G401 (cell line): ENCODE measurements around the gene NLRP8. TPM values are rescaled to one million over a fixed set of nuclear protein-coding genes. Genes with fewer than 3 reads are reported as not detected.
"Not testable (repeated sequence)": the region's sequence is repeated elsewhere in the genome, so short reads cannot be mapped to it uniquely, and the experiment has no call there.

ENCODE experiments used
- DNase-seq: peaks from one replicate; pipeline ENCODE4 v3.0.0-alpha.2; 2015; ENCODE audit warnings: low spot score
- in situ Hi-C: cut with HindIII; loops from 2 replicates; pipeline ENCODE4 v1.10.0; 2016; ENCODE audit warnings: low sequenced_read_pairs, mixed read lengths
- total RNA-seq: library from RNA; depleted of rRNA; stranded (reverse); fragments of >200 nt; shearing (Covaris generic); gene quantifications from 2 replicates; pipeline ENCODE4 v1.2.3, GENCODE V29; 2014; rRNA removed

Gene NLRP8
- total RNA-seq, 1 experiment from 2014 or later, result not detected

DNA sequence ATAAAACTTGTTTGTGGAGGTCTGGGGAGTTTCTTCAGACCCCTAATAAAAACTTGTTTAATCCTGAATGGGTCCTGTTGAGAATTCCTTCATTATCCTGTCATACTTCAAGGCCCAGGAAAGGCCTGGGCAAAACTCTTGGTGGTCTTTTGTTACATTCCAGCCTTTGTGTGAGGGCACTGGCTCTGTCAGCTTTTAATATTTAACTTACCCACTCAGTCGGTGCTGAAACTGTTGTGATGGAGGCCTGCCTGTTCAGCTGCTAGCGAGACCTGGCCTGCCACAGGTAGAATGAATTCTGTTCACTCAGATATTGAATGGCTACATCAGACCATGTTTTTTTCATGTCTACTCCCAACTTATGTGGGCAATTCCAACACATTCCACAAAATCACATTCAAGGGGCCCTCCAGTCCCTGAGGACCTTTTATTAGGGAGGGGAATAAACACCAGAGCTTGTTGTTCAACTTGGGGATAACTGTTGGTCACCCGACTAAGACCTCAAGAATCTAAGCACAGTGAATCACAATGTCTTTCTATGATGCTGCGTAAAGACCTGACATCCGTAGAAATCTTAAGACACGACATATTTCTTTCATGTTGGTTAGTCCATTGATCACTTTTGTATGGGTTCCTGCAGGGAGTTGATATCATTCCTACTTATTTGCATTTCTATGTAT is 12.5 kb downstream of the NLRP8 start:
- in situ Hi-C loops, result no loop called here
- no peak for DNase-seq

DNA sequence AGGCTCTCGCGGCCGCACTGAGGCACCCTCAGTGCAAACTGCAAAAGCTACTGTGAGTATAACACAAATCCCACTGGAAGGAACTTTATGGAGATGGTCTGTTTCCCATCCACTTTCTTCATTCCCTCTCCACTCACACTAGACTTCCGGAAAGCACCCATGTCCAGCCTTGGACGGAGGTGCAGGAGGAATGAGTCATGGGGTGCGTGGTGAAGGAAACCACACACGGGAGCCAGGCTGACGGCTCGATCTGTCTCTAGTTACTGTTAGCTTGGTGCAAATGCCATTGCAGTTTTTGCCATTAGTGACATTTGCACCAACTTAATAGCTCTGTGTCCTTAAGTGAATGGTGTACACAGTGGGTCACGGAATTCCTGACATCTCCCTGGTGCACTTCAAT is 14.6 kb downstream of the NLRP8 start:
- in situ Hi-C loops, result no loop called here
- DNase-seq, result no peak

DNA sequence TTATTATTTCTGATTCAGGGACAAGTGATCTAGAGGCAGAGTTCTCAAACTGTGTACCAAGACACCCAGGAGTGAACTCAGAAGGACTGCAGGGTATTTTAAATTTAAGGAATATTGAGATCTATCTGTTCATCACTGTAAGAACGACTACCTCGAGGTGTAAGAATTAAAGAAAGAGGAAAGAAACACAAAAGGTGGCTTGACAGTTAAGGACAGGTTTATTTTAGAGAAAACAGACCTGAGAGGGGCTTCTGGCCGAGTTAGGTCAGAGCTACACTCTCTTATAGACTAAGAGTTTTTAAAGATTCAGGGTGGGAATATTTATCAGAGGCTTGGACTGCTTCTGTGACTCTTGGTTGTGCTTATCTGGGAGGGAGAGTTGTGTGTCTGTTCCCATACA is 26.4 kb downstream of the NLRP8 start:
- no peak for DNase-seq
- in situ Hi-C loops, result no loop called here

DNA sequence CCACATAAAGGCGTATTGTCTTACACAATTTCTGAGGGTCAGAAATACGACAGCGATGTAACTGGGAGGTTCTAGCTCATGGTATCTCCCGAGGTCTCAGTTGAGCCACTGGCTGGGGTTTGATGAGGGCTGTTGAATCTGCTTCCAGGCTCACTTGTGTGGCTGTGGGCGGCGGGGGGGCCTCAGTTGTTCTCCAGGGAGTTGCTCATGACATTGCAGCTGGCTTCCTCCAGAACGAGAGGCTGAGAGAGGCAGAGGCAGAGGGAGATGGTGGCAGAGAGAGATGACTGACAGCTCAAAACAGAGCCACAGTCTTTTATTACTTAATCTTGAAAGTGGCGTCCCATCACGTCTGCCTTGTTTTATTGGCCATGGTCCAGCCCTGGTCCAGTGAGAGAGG is 32.8 kb downstream of the NLRP8 start:
- in situ Hi-C loops, result no loop called here
- no peak for DNase-seq

DNA sequence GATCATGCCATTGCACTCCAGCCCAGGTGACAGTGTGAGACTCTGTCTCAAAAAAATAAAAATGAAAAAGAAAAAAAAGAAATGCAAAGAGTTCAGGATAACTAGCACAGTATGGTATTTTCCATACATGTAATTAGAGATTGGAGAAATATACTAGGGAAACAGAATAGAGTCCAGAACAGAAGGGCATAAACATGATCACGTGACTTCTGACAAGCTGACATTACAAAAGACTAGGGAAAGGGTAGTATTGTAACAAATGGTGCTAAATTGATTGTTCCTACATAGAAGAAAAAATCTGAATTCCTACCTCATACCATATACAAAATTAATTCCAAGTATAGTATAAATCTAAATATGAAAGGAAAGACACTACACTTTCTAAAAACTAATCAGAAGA is 37.6 kb downstream of the NLRP8 start:
- in situ Hi-C loops, result no loop called here
- no peak for DNase-seq

DNA sequence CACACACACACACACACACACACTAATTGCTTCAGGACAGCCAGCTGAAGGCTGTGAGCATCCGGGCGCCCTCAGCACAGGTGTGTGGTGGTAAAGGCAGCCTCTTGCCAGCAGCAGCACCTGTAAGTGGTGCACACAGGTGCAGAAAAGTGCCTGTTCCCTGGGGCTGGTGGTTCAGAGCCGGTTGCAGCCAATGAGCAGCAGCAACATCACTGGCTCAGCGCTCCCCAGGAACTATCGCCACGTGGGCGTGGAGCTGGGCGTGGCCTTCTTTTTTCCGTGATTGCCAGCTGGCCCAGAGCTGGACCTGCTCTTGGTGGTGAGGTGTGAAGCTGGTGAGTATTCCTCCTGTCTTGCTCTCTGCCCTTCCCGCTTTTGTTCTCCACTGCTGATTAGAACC is 38.9 kb downstream of the NLRP8 start, which contains the start of gene NLRP5:
Gene NLRP5, plus strand, starts transcription at position 289 of the 400 bp plus-strand sequence.
- in situ Hi-C loops, result no loop called here
- DNase-seq, result no peak

DNA sequence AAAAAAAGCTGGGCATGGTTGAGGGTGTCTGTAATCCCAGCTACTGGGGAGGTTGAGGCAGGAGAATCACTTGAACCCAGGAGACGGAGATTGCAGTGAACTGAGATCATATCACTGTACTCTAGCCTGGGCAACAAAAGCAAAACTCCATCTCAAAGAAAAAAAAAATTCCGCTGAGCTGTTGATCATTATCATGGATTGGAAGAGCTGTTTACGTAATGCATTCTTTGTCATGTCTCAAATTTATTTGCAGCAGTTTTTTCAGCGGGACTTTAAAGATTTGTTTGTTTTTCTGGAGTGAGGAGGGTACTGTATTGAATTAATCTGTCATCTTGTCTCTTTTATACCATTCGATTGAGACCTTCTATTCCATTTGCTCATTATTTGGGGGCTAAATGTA is 43.2 kb downstream of the NLRP8 start:
- in situ Hi-C loops, result no loop called here
- DNase-seq, result no peak

DNA sequence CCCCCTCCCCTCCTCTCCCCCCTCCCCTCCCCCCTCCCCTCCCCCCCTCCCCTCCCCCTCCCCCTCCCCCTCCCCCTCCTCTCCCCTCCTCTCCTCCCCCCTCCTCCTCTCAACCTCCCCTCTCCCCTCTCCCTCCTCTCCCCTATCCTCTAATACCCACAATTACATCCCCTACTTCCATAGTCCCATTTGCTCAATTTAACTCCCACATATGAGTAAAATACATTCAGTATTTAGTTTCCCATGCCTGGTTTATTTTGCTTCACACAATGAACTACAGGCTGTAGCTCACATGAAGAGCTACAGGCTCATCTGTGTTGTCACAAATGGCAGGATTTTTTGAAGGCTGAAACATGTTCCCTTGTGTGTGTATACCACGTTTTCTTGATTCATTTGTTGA is 45.9 kb downstream of the NLRP8 start:
- DNase-seq, result no peak
- in situ Hi-C loops, result no loop called here

DNA sequence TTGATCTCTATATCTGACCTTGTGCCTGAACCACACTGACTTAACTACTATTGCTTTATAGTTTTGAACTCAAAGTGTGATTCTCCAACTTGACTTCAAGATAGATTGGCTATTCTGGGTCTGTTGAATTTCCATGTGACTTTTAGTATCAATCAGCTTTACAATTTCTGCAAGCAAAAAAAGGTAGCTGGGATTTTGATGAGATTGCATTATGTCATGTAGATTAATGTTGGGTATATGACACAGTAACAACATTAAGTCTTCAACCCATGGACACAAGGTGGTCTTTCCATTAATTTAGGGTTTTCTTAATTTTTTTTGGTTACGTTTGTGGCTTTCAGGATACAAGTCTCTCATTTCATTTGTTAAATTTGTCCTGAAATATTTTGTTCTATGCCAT is 67.1 kb downstream of the NLRP8 start:
- in situ Hi-C loops, result no loop called here
- DNase-seq, result no peak

DNA sequence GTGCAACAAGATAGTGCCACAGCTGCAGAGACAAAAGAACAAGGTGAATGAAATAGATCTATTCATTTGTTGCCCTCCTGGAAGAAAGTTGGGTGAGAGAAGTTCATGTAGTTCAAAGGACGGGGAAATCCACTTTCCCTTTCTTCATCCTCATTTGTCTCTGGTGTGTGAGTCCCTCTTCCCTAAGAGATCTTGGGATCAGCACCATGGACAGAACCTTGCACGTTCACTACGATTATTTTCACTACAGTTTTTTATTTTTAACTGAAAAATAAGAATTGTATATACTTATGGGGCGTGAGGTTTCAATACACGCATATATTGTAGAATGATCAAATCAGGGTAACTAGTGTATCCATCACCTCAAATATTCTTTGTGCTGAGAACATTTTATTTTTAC is 68.1 kb downstream of the NLRP8 start:
- in situ Hi-C loops, result no loop called here

DNA sequence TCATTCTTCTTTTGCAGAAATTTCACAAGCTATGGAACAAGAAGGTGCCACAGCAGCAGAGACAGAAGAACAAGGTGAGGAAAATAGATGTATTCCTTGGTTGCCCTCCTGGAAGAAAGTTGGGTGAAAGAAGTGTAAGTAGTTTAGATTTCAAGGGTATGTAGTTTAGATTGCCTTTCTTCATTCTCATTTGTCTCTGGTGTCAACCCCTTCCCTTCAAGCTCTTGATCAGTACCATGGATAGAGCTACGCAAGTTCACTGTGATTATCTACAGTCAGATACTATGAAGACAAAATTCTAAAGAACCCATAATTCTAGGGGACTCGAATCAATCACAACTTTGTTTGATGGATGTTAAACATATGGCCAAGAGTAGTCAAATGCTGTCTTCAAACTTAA is 71.7 kb downstream of the NLRP8 start:
- in situ Hi-C loops, DNase-seq: not testable (repeated sequence)

More for the DNA sequence above, 68.1 kb downstream of the NLRP8 start:
- no peak for DNase-seq

DNA sequence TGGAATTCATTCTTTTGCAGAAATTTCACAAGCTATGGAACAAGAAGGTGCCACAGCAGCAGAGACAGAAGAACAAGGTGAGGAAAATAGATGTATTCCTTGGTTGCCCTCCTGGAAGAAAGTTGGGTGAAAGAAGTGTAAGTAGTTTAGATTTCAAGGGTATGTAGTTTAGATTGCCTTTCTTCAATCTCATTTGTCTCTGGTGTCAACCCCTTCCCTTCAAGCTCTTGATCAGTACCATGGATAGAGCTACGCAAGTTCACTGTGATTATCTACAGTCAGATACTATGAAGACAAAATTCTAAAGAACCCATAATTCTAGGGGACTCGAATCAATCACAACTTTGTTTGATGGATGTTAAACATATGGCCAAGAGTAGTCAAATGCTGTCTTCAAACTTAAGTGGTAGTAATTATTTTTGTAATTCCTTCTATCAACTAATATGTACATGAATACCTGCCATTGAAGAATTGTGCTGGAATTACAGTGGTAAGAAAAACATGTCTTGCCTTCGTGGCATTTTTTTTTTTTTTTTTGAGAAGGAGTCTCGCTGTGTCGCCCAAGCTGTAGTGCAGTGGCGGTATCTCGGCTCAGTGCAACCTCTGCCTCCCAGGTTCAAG is 72.8 kb downstream of the NLRP8 start:
- in situ Hi-C loops, DNase-seq: not testable (repeated sequence)

DNA sequence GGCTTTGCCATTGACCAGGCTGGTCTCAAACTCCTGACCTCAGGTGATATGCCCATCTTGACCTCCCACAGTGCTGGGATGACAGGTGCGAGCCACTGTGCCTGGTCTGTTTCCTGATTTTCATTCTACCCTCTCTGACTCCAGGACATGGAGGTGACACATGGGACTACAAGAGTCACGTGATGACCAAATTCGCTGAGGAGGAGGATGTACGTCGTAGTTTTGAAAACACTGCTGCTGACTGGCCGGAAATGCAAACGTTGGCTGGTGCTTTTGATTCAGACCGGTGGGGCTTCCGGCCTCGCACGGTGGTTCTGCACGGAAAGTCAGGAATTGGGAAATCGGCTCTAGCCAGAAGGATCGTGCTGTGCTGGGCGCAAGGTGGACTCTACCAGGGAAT is 79.1 kb downstream of the NLRP8 start:
- in situ Hi-C loops, result no loop called here
- no peak for DNase-seq

Other genes with a start within 250 kb of the NLRP8 start
- gene NLRP9, start 209.4 kb upstream of the NLRP8 start, total RNA-seq, result not detected in 2 replicates
- 0.49 and 3.1 TPM in 2 replicates for gene RFPL4A, start 188.7 kb upstream of the NLRP8 start, total RNA-seq
- 0.17 and 0.18 TPM in 2 replicates for gene RFPL4AL1, start 178.7 kb upstream of the NLRP8 start, total RNA-seq
- gene NLRP11, start 115.8 kb upstream of the NLRP8 start, total RNA-seq, result 1.4 and 1.6 TPM in 2 replicates
- 0.07 TPM in 1 of 2 replicates, not detected in the other for gene NLRP4, start 111.3 kb upstream of the NLRP8 start, total RNA-seq
- not detected in 2 replicates for gene NLRP13, start 15.5 kb upstream of the NLRP8 start, total RNA-seq
- gene NLRP5, start 38.9 kb downstream of the NLRP8 start, total RNA-seq, result not detected in 2 replicates
- gene ZNF787, start 173.5 kb downstream of the NLRP8 start, total RNA-seq, result 55.8 and 56.1 TPM in 2 replicates
- gene ZNF444, start 193.5 kb downstream of the NLRP8 start, total RNA-seq, result 30.2 and 36.6 TPM in 2 replicates
- gene GALP, start 228.2 kb downstream of the NLRP8 start, total RNA-seq, result not detected in 2 replicates
- not detected in 2 replicates for gene ZSCAN5B, start 250.0 kb downstream of the NLRP8 start, total RNA-seq